B cell (primary cell): Measurements from ENCODE around the gene FCRL2. TPM values are rescaled to one million over a fixed set of nuclear protein-coding genes. Genes with fewer than 3 reads are reported as not detected.
A peak's percentile ranks its signal among the peaks of the same experiment; 100 is the strongest.

ENCODE experiments used
- ATAC-seq: fragments of 200-7000 bp; cut with Tn5 transposase; one replicate; pipeline ENCODE4 v1.10.0; 2021; ENCODE audit warnings: low read depth, mild to moderate bottlenecking, moderate number of reproducible peaks, moderate library complexity
- CTCF ChIA-PET: fragments of 350-600 bp; sonication (Branson Sonifier 250); formaldehyde crosslinking; loops from one replicate; lab custom pipeline; 2021; ENCODE audit warnings: antibody characterized with exemption, inconsistent platforms; lab: Charles Lee
- POLR2A ChIA-PET: fragments of 350-600 bp; sonication (Branson Sonifier 250); formaldehyde crosslinking; loops from one replicate; lab custom pipeline; 2021; ENCODE audit warnings: antibody characterized with exemption; lab: Charles Lee
- DNase-seq: peaks from one replicate; pipeline ENCODE4 v3.0.0; 2013
- H2AFZ ChIP-seq: 2 replicates; pipeline ENCODE4 v1.6.1; 2012; ENCODE audit warnings: mild to moderate bottlenecking, low read depth, low read length; ENCODE audit not compliant: insufficient read depth, poor library complexity, severe bottlenecking
- H3K27ac ChIP-seq, 2 donors: 1 replicate in 1 of 2; 2 replicates in 1 of 2; pipeline ENCODE4 v1.5.1; 2012 to 2013; ENCODE audit warnings: low read length in 2 of 2, mild to moderate bottlenecking in 2 of 2, moderate library complexity in 1 of 2
- H3K27me3 ChIP-seq, 4 experiments: fragments of 200-600 bp in 1 of 4; sonication (generic) in 1 of 4; replicated peaks in 1 of 4; 1 replicate in 2 of 4; 2 replicates in 2 of 4; pipeline versions ENCODE4 v1.6.1 to v1.7.0; 2013 to 2016; ENCODE audit warnings: low read length in 3 of 4, mild to moderate bottlenecking in 2 of 4, mixed read lengths in 1 of 4, moderate library complexity in 1 of 4; ENCODE audit not compliant: insufficient read depth in 4 of 4, control insufficient read depth in 3 of 4; ENCODE audit errors: control extremely low read depth in 1 of 4
- H3K36me3 ChIP-seq, 2 experiments: replicated peaks in 1 of 2; 1 replicate in 1 of 2; 2 replicates in 1 of 2; pipeline versions ENCODE4 v1.6.1 to v1.7.1; 2013; ENCODE audit warnings: low read length in 1 of 2; ENCODE audit not compliant: insufficient read depth in 2 of 2, control insufficient read depth in 1 of 2; ENCODE audit errors: control extremely low read depth in 1 of 2, extremely low read depth in 1 of 2
- H3K4me1 ChIP-seq, 2 donors: fragments of 200-600 bp in 1 of 2; sonication (generic) in 1 of 2; 1 replicate in 1 of 2; 2 replicates in 1 of 2; pipeline versions ENCODE4 v1.5.1 to v1.6.1; 2013 to 2017; ENCODE audit warnings: low read length in 2 of 2; ENCODE audit not compliant: control insufficient read depth in 2 of 2, insufficient read depth in 2 of 2
- H3K4me2 ChIP-seq: replicated peaks from 2 replicates; pipeline ENCODE3; 2012; ENCODE audit warnings: mild to moderate bottlenecking, low read depth, low read length; ENCODE audit not compliant: poor library complexity, severe bottlenecking
- H3K4me3 ChIP-seq, 5 experiments: fragments of 200-600 bp in 1 of 5; sonication (generic) in 1 of 5; 1 replicate in 3 of 5; 2 replicates in 2 of 5; pipeline versions ENCODE4 v1.5.1 to v1.7.0; 2011 to 2016; ENCODE audit warnings: low read length in 4 of 5, mild to moderate bottlenecking in 4 of 5, low read depth in 2 of 5, control low read depth in 1 of 5, moderate library complexity in 1 of 5; ENCODE audit not compliant: insufficient read depth in 1 of 5; ENCODE audit errors: control extremely low read depth in 1 of 5, extremely low read depth in 1 of 5
- H3K79me2 ChIP-seq: fragments of 200-600 bp; sonication (generic); one replicate; pipeline ENCODE4 v1.6.0; 2016; ENCODE audit warnings: low read length; ENCODE audit not compliant: control insufficient read depth, insufficient read depth
- H3K9ac ChIP-seq: fragments of 200-600 bp; sonication (generic); 2 replicates; pipeline ENCODE4 v1.6.1; 2017; ENCODE audit warnings: mild to moderate bottlenecking, low read length, moderate library complexity
- H3K9me3 ChIP-seq, 3 donors: one replicate each; pipeline versions ENCODE4 v1.6.1 to v1.7.1; 2013; ENCODE audit warnings: low read length in 2 of 3; ENCODE audit not compliant: control insufficient read depth in 2 of 3, insufficient read depth in 1 of 3; ENCODE audit errors: control extremely low read depth in 1 of 3
- H4K20me1 ChIP-seq: 2 replicates; pipeline ENCODE4 v1.6.0; 2012; ENCODE audit warnings: mild to moderate bottlenecking, low read length; ENCODE audit not compliant: insufficient read depth, control insufficient read depth, poor library complexity, severe bottlenecking
- H3K27ac Mint-ChIP-seq: one replicate; pipeline ENCODE4 v1.8.0; 2021; ENCODE audit warnings: mixed read lengths
- H3K27me3 Mint-ChIP-seq: one replicate; pipeline ENCODE4 v1.8.0; 2021; ENCODE audit warnings: mixed read lengths
- H3K4me1 Mint-ChIP-seq: one replicate; pipeline ENCODE4 v1.8.0; 2021; ENCODE audit warnings: mixed read lengths
- H3K4me3 Mint-ChIP-seq: one replicate; pipeline ENCODE4 v1.8.0; 2021; ENCODE audit warnings: mixed read lengths
- H3K9me3 Mint-ChIP-seq: one replicate; pipeline ENCODE4 v1.8.0; 2022; ENCODE audit warnings: mixed read lengths; ENCODE audit not compliant: insufficient read depth
- CTCF ChIP-seq: fragments of 200-600 bp; IDR thresholded peaks from one replicate; pipeline ENCODE4 v1.8.0; 2022; ENCODE audit warnings: antibody characterized with exemption, mild to moderate bottlenecking
- EZH2 ChIP-seq: IDR thresholded peaks from 2 replicates; pipeline ENCODE4 v1.6.1; 2012; ENCODE audit warnings: borderline replicate concordance, low read depth, mild to moderate bottlenecking, moderate library complexity, low read length; ENCODE audit not compliant: insufficient read depth, poor library complexity, severe bottlenecking
- WGBS: methylation state at CpG from one replicate; pipeline ENCODE4 v1.1.5; 2013; ENCODE audit warnings: missing lambda C conversion rate; ENCODE audit not compliant: insufficient coverage; 5-methylcytosine and 5-hydroxymethylcytosine counted together
- intact Hi-C: fragments of 100-400 bp; cut with micrococcal nuclease; formaldehyde crosslinking; loops from one replicate; pipeline ENCODE4 v1.10.0; 2022
- polyA minus RNA-seq: library from RNA; depleted of rRNA, polyadenylated mRNA; stranded (reverse); fragments of >200 nt; gene quantifications from 2 replicates; pipeline ENCODE4 v1.2.3, GENCODE V29; 2012
- polyA plus RNA-seq: library from polyadenylated mRNA; depleted of rRNA; stranded (reverse); fragments of >200 nt; gene quantifications from 2 replicates; pipeline ENCODE4 v1.2.3, GENCODE V29; 2012
- total RNA-seq, 2 donors: library from RNA; stranded (reverse); fragments of 120-200 nt in 1 of 2; gene quantifications; 1 replicate in 1 of 2; 2 replicates in 1 of 2; pipeline versions ENCODE4 v1.2.3 to v1.2.4, GENCODE V29; 2013 to 2022

The FCRL2 gene
- total RNA-seq (78.3 and 81.0 TPM in 2 replicates), polyA plus RNA-seq (184 and 254 TPM in 2 replicates), polyA minus RNA-seq (53.6 and 92.4 TPM in 2 replicates)
- 157 TPM for total RNA-seq (2013)

GRCh38 chr1:157776971-157777391 lies at the start of gene FCRL2:
Gene FCRL2, minus strand, starts transcription at chr1:157777132. Its CDS starts 59 bp downstream, at chr1:157777073.
- ChIA-PET CTCF (interaction anchor here (0.6 to 2.0 kb wide), 12 partner anchors 9 to 270 kb away, joined by 3 to 11 read pairs (median 4); partner anchors contain the start of gene FCRL3), POLR2A (no interaction called here)
- H3K27me3 Mint-ChIP-seq = no peaks in the 10 kb centered on the region
- no CpG with 5 or more reads among the region's 1 CpG for WGBS
- Histone ChIP-seq H2AFZ (no peak within 1 kb of the TSS), H3K4me2 (peak within 1 kb of the TSS; percentile 63), H3K79me2 (peaks cover 70% of the 10 kb centered on the region), H3K4me1 (peaks cover 87 to 91% of the 10 kb centered on the region in 2 donors), H3K9ac (peak within 1 kb of the TSS; percentile 49), H4K20me1 (no peaks in the 10 kb centered on the region), H3K4me3 (peak within 1 kb of the TSS; percentile 29 to 57 (median 55)), H3K27ac (peak within 1 kb of the TSS in 1 of 2 donors; percentile 62), H3K27me3 (no peaks in the 10 kb centered on the region), H3K36me3 (peaks cover 3% of the 10 kb centered on the region in 2 experiments), H3K9me3 (no peaks in the 10 kb centered on the region)
- peaks cover 88% of the 10 kb centered on the region for H3K4me1 Mint-ChIP-seq
- no peak for TF ChIP-seq EZH2
- TF ChIP-seq CTCF = no peak
- peak within 1 kb of the TSS; percentile 85 for H3K27ac Mint-ChIP-seq
- DNase-seq = peak; percentile 46
- peak; percentile 10 for ATAC-seq
- intact Hi-C loops = loop anchor here (5.0 to 10.0 kb wide), 2 partner anchors 80 to 168 kb away; no protein-coding TSS in a partner anchor
- peak within 1 kb of the TSS; percentile 89 for H3K4me3 Mint-ChIP-seq
- H3K9me3 Mint-ChIP-seq = no peaks in the 10 kb centered on the region

- Histone ChIP-seq H3K9me3 (no peaks in the 10 kb centered on the region), H3K27ac (peak overlapping the region; percentile 45 to 83), H3K4me3 (peak overlapping the region; percentile 66 to 97 (median 84)), H3K9ac (peak overlapping the region; percentile 87), H2AFZ (peak overlapping the region; percentile 10), H3K4me1 (peaks cover 20 to 23% of the 10 kb centered on the region in 2 donors), H4K20me1 (no peaks in the 10 kb centered on the region), H3K36me3 (peaks cover 0 to 4% of the 10 kb centered on the region in 2 experiments), H3K79me2 (peaks cover 92% of the 10 kb centered on the region), H3K4me2 (peak overlapping the region; percentile 77), H3K27me3 (no peaks in the 10 kb centered on the region)
- Mint-ChIP-seq H3K27me3 (no peaks in the 10 kb centered on the region), H3K9me3 (no peaks in the 10 kb centered on the region), H3K4me3 (no peak overlapping the region), H3K27ac (no peak overlapping the region), H3K4me1 (peaks cover 51% of the 10 kb centered on the region)
- WGBS = no CpG with 5 or more reads among the region's 2 CpGs
- TF ChIP-seq CTCF (no peak), EZH2 (no peak)
- ChIA-PET POLR2A (interaction anchor here (0.6 to 1.4 kb wide), 6 partner anchors 10 to 46 kb away, joined by 3 to 5 read pairs (median 3); no protein-coding TSS in a partner anchor), CTCF (interaction anchor here (1.1 to 3.6 kb wide), 11 partner anchors 9 to 239 kb away, joined by 3 to 26 read pairs (median 6); no protein-coding TSS in a partner anchor)
- ATAC-seq (peak; percentile 6), DNase-seq (peak; percentile 28)
- intact Hi-C loops = loop anchor here (1.0 to 2.0 kb wide), 4 partner anchors 14 to 46 kb away; no protein-coding TSS in a partner anchor
These were observed 43.4 kb upstream of the FCRL2 start for GRCh38 chr1:157820299-157820698.
